HG03025 (cell line): ENCODE measurements around the gene UBE2G2.

Experiments used
- ATAC-seq: cut with Tn5 transposase; IDR thresholded peaks from one replicate; pipeline ENCODE4 v1.9.1; 2021; ENCODE audit warnings: mild to moderate bottlenecking, moderate library complexity; ENCODE audit not compliant: unreplicated experiment, low FRiP score

Gene UBE2G2

GRCh38 chr21:44766818-44767354 is 34.7 kb downstream of the UBE2G2 start:
- no peak for ATAC-seq

GRCh38 chr21:44766014-44766817 is 35.4 kb downstream of the UBE2G2 start:
- no peak for ATAC-seq

GRCh38 chr21:44765231-44766013 is 36.2 kb downstream of the UBE2G2 start:
- no peak for ATAC-seq

DNA sequence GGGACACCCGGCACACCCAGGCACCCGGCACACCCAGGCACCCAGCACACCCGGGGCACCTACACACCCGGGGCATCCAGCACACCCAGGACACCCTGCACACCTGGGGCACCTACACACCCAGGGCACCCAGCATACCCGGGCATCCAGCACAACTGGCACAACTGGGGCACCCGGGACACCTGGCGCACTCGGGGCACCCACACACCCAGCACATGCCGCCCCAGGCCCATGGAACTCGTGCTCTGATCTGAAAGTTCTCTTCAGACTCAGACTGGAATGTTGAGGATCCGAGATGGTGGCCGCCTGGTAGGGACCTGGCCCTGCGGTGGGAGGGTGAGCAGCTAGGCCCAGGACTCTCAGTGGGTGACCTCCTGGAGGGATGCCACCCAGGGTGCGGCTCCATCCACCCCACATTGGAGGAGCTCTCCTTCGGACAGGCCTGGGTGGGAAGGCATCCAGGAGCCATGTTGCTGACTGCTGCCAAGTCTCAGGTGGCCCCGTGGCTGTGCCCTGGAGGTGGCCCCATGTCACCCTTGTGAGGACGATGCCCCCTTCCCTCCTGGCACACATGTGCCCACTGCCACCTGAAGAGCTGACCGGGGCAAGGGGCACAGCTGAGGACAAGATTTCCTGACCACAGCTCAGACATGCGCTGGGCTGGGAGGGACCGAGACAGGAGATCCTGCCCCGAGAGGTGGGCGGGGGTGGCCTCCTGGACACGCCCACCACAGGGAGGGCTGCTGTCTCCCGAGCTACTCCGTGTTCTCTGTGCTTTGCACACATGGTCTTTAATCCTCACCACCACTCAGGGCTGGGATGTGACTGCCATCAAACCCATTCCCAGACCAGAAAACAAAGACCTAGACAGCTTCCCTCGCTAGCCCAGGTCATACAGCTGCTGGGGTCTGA is 37.0 kb downstream of the UBE2G2 start:
- ATAC-seq: no peak

DNA sequence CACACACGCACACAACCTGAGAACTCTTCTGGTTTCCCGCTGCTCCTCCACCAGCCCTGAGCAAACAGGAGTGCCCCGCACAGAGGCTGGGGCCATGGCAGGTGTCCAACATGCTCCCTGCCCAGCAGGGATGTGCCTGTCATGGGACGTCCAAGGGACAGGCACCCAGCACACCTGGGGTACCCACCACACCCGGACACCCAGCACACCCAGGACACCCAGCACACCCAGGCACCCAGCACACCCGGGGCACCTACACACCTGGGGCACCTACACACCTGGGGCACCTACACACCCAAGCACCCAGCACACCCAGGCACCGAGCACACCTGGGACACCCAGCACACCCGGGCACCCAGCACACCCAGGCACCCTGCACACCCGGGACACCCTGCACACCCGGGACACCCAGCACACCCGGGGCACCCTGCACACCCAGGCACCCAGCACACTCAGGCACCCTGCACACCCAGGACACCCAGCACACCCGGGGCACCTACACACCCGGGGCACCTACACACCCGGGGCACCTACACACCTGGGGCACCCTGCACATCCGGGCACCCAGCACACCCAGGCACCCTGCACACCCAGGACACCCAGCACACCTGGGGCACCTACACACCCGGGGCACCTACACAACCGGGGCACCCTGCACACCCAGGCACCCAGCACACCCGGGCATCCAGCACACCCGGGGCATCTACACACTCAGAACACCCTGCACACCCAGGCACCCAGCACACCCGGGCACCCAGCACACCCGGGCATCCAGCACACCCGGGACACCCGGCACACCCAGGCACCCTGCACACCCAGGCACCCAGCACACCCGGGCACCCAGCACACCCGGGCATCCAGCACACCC is 37.9 kb downstream of the UBE2G2 start:
- ATAC-seq: no peak

- no peak for ATAC-seq
Observed at GRCh38 chr21:44763050-44763378, 38.6 kb downstream of the UBE2G2 start.

- ATAC-seq: no peak
Observed at GRCh38 chr21:44762221-44763049, 39.2 kb downstream of the UBE2G2 start.

DNA sequence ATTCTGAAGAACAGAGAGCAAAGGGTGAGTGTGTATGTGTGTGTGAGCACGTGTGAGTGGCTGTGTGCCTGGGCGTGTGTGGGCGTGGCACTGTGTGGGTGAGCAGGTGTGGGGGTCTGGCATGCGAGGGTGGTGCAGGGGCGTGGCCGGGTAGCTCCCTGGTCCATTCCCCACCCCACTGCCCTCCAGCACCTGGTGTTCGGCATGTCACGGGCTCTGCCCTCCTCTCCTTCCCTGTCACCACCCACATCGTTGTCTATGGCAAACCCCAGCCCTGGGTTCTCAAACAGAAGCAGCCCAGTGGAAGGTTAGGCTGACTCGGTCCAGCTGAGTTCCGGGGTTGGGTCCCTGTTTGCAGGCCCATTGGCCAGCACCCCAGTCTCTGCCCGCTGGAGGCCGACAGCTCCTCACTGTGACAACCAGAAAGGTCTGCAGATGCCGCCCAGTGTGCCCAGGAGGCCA is 39.8 kb downstream of the UBE2G2 start:
- no peak for ATAC-seq

DNA sequence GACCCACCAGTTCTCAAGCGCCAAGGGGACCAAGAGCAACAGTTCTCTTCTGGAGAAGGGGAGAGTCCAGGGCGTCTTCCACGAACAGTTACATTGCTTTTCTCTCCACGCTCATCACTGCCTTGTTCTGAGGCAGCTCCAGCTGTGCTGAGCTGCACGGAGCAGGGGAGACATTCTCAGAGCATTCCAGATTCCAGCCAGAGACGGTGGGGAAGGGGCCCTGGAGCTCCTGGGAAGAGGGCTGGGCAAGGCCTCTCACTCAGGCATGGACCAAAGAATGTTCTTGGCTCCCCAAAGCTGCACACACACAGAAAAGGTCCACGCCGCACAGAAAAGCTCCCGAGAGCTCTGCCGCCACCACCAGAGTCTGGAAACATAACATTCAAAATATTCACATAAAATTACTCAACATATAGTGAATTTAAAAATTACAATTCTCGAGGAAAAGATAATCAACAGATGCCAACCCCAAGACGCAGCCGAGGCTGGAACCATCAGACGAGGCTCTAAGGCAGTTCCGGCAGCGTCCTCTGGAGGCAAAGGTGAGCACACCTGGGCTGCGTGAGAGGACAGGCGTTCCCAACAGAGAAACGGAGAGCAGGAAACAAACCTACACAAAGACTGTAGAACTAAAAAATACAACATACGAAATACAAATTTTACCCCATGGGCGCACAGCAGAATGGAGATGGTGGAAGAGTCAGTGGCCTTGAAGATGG is 40.5 kb downstream of the UBE2G2 start:
- no peak for ATAC-seq

DNA sequence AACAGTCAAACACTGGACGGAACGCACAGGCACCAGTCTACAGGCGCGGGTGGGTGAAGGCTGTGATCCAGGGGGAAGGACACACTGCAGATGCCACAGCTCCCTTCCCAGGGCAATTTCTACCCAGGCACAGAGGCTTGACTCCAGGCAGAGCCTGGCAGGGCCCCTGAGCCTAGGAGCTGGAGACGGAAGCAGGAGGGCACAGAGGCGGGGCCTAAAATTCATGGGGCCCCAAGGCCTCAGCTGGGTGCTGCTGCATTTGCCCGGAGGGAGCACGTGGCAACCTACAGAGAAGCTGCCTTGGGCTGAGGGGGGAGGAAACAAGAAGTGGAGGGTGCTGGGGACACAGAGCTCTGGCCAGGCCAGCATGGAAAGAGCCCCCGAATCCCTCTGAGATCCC is 41.2 kb downstream of the UBE2G2 start:
- ATAC-seq: no peak

GRCh38 chr21:44759628-44760285 is 41.9 kb downstream of the UBE2G2 start:
- ATAC-seq: no peak

- ATAC-seq: no peak
Observed at GRCh38 chr21:44758781-44759627, 42.6 kb downstream of the UBE2G2 start.

DNA sequence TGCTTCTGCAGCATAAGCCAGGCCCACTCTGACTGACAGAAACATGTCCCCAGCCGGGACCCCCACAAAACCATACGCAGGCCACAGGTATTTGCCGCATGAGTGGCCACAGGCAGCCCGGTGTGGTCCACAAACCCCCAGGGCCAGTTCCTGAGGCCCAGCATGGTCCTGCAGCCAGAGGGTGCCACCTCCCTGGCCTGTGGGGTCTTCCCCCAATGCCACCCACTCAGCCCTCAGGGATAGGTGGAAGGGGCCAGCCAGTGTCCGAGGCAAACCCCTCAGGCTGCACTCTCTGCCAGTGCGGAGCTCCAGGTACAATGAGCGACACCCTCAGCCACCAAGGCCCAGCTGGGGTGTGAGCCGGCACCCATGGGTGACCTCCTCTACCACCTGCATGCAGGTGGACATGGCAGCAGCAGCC is 43.5 kb downstream of the UBE2G2 start:
- no peak for ATAC-seq

DNA sequence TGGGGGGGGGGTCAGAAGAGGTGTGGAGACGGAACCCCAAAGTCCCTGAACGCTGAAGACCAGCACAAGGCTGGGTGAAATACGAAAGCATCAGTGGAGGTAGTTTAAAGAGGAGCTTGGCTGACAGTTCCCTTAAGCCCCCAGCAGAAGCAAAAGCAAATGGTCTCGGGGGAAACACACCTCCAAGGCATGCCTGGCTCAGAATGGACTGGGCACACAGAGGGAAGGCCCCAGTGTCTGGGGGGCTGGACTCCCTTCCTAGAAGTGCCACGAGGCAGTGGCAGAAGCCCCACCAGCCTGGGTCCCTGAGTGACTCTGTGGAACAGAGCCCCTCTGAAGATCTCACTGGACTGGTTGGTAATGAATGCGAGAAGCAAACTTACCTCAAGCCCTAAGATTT is 43.9 kb downstream of the UBE2G2 start:
- ATAC-seq: no peak

DNA sequence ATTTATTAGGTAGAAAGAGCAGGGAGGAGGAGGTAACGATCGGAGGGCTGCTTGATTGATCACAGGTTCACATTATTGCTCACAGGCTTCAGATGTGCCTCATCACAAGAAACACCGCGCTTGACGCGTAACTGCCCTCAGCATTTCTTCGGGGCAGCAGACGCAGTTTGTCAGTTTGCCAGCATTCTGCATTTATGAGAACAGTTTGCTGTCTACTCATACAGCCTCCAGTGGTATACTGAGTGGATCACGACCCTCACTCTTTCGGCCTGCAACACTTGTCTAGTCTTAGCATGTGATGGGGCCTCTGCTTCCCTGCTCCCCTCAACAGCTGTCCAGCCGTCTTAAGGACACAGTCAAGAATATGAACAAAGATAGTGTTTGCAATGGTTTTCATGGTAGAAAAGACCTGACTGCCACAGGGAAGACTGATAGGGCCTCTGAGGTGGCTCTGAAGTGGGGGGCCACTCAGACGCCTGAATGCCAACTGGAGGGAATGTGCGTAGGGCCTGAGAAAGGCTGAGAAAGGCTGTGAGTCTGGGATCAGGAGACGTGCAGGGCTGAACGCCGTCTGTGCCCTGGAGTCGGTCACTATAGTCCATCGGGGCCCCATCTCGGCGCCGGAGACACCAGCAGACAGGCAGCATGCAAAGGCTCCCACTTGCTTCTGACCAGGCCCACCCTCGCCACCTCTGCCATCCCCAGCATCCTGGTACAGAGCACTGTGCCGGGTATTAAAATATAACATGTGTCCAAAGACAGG is 45.0 kb downstream of the UBE2G2 start:
- no peak for ATAC-seq

DNA sequence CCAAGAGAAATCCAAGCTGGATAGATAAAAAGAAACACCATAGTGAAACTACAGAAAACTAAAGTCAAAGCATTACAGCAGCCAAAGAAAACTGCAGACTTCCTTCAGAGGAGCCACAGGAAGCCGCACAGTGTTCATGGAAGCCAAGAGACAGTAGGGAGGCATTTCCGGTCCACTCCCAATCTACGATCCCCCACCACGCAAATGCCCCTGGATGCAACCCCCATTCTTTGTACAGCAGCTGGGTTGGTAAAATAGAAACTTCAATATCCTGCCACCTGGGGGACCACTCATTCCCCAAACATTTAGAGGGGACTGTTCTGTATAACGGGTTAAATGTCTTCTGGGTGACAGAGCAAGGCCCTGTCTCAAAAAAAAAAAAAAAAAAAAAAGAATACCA is 46.4 kb downstream of the UBE2G2 start:
- no peak for ATAC-seq
